ENCODE data around the gene NOP56. TPM values are rescaled to one million over a fixed set of nuclear protein-coding genes. Genes with fewer than 3 reads are reported as not detected.
"Not testable (repeated sequence)": the region's sequence is repeated elsewhere in the genome, so short reads cannot be mapped to it uniquely, and the experiment has no call there.

NOP56 gene
- total and polyA plus RNA-seq, 2 of the 8 experiments (the other 6 are each of a cell fraction or from before 2014, with no cell fraction given), result 391 to 677 TPM

GRCh38 chr20:2682040-2682439 lies 29.6 kb downstream of the NOP56 start:
- H3K36me3 ChIP-seq (ENCODE audit: control insufficient read depth in 2 of 4, insufficient read depth in 4 of 4, low read length in 3 of 4); FAIRE-seq; H3K9ac ChIP-seq (replicated peaks in 1 of 4; ENCODE audit: extremely low read depth in 1 of 4, low read depth in 3 of 4, low read length in 3 of 4); H3K56ac ChIP-seq (replicated peaks; ENCODE audit: insufficient read length, low read depth, low read length); DNase-seq (ENCODE audit: low read depth in 1 of 2, low spot score in 2 of 2); H3K27me3 ChIP-seq (replicated peaks in 1 of 4; ENCODE audit: control insufficient read depth in 3 of 4, extremely low read depth in 1 of 4, insufficient read depth in 3 of 4, low read length in 3 of 4); H2AFZ ChIP-seq (ENCODE audit: low read length); H2BK120ac ChIP-seq (replicated peaks; ENCODE audit: low read depth, low read length); H3K4me2 ChIP-seq (ENCODE audit: insufficient read depth in 1 of 2, low read depth in 2 of 2, low read length in 2 of 2); H4K8ac ChIP-seq (ENCODE audit: extremely low read depth, insufficient read depth, low read length); H3K4ac ChIP-seq (replicated peaks; ENCODE audit: insufficient read length, low read depth, low read length); H2BK5ac ChIP-seq (ENCODE audit: low read depth, low read length); POLR2A ChIA-PET (ENCODE audit: partially characterized antibody); CTCF ChIA-PET (ENCODE audit: partially characterized antibody); H3K9me3 ChIP-seq (ENCODE audit: insufficient read depth in 2 of 2, low read depth in 1 of 2, low read length in 1 of 2); H3K4me3 ChIP-seq (ENCODE audit: extremely low read depth in 1 of 4, insufficient read depth in 2 of 4, low read depth in 3 of 4, low read length in 4 of 4); H3K4me1 ChIP-seq (replicated peaks in 1 of 4; ENCODE audit: control insufficient read depth in 3 of 4, insufficient read depth in 4 of 4, low read length in 3 of 4); H3K18ac ChIP-seq (ENCODE audit: extremely low read depth, low read length); H3K79me1 ChIP-seq (ENCODE audit: low read depth, low read length); H3K23me2 ChIP-seq (ENCODE audit: low read depth, low read length); H3K23ac ChIP-seq (ENCODE audit: insufficient read length); H3K79me2 ChIP-seq (ENCODE audit: control insufficient read depth in 1 of 2, insufficient read depth in 2 of 2, low read length in 2 of 2); H4K5ac ChIP-seq (ENCODE audit: insufficient read length, low read depth, low read length); H3K27ac ChIP-seq (ENCODE audit: low read depth, low read length); H2AK5ac ChIP-seq (ENCODE audit: low read depth, low read length); H4K91ac ChIP-seq (replicated peaks; ENCODE audit: insufficient read length, low read length); H2BK12ac ChIP-seq (ENCODE audit: low read depth, low read length); H2BK15ac ChIP-seq (ENCODE audit: low read length); H4K20me1 ChIP-seq (replicated peaks in 1 of 2; ENCODE audit: control insufficient read depth in 1 of 2, insufficient read depth in 2 of 2, low read length in 2 of 2); H3K14ac ChIP-seq (ENCODE audit: insufficient read length); H2BK20ac ChIP-seq (ENCODE audit: low read length): not testable (repeated sequence)
- WGBS, 2 experiments (ENCODE audit: extremely low coverage in 1 of 2, insufficient coverage in 1 of 2, insufficient read length in 1 of 2, insufficient replicate concordance in 2 of 2, low coverage in 1 of 2, low lambda C conversion rate in 2 of 2, missing lambda C conversion rate in 1 of 2), result 43 to 85% methylated on average over 2 to 3 of the region's 3 CpGs

- H4K8ac ChIP-seq (ENCODE audit: extremely low read depth, insufficient read depth, low read length); H2AK5ac ChIP-seq (ENCODE audit: low read depth, low read length); H2BK5ac ChIP-seq (ENCODE audit: low read depth, low read length); H2BK12ac ChIP-seq (ENCODE audit: low read depth, low read length); H2BK120ac ChIP-seq (replicated peaks; ENCODE audit: low read depth, low read length); H4K5ac ChIP-seq (ENCODE audit: insufficient read length, low read depth, low read length); H3K9me3 ChIP-seq (ENCODE audit: insufficient read depth in 2 of 2, low read depth in 1 of 2, low read length in 1 of 2); FAIRE-seq; H3K79me1 ChIP-seq (ENCODE audit: low read depth, low read length); H3K9ac ChIP-seq (replicated peaks in 1 of 4; ENCODE audit: extremely low read depth in 1 of 4, low read depth in 3 of 4, low read length in 3 of 4); H3K18ac ChIP-seq (ENCODE audit: extremely low read depth, low read length); H3K27ac ChIP-seq (ENCODE audit: low read depth, low read length); H3K4me2 ChIP-seq (ENCODE audit: insufficient read depth in 1 of 2, low read depth in 2 of 2, low read length in 2 of 2); H4K91ac ChIP-seq (replicated peaks; ENCODE audit: insufficient read length, low read length); H3K14ac ChIP-seq (ENCODE audit: insufficient read length); H3K56ac ChIP-seq (replicated peaks; ENCODE audit: insufficient read length, low read depth, low read length); H3K36me3 ChIP-seq (ENCODE audit: control insufficient read depth in 2 of 4, insufficient read depth in 4 of 4, low read length in 3 of 4); H3K4ac ChIP-seq (replicated peaks; ENCODE audit: insufficient read length, low read depth, low read length); H3K4me1 ChIP-seq (replicated peaks in 1 of 4; ENCODE audit: control insufficient read depth in 3 of 4, insufficient read depth in 4 of 4, low read length in 3 of 4); H2AFZ ChIP-seq (ENCODE audit: low read length); H4K20me1 ChIP-seq (replicated peaks in 1 of 2; ENCODE audit: control insufficient read depth in 1 of 2, insufficient read depth in 2 of 2, low read length in 2 of 2); H2BK15ac ChIP-seq (ENCODE audit: low read length); H3K23ac ChIP-seq (ENCODE audit: insufficient read length); H2BK20ac ChIP-seq (ENCODE audit: low read length); H3K79me2 ChIP-seq (ENCODE audit: control insufficient read depth in 1 of 2, insufficient read depth in 2 of 2, low read length in 2 of 2); DNase-seq (ENCODE audit: low read depth in 1 of 2, low spot score in 2 of 2); H3K23me2 ChIP-seq (ENCODE audit: low read depth, low read length); H3K4me3 ChIP-seq (ENCODE audit: extremely low read depth in 1 of 4, insufficient read depth in 2 of 4, low read depth in 3 of 4, low read length in 4 of 4): not testable (repeated sequence)
- ChIA-PET POLR2A (ENCODE audit: partially characterized antibody) (interaction anchor here (1.4 to 1.5 kb wide), 3 partner anchors 30 to 57 kb away, joined by 3 to 4 read pairs (median 4); partner anchors contain the start of gene NOP56), CTCF (ENCODE audit: partially characterized antibody) (interaction anchor here (0.5 to 8.6 kb wide), 7 partner anchors 11 to 104 kb away, joined by 3 to 133 read pairs (median 7); no protein-coding TSS in a partner anchor)
- peaks cover 5 to 18% (median 17%) of the 10 kb centered on the region in 4 experiments for H3K27me3 ChIP-seq (replicated peaks in 1 of 4; ENCODE audit: control insufficient read depth in 3 of 4, extremely low read depth in 1 of 4, insufficient read depth in 3 of 4, low read length in 3 of 4)
- WGBS, 2 experiments (ENCODE audit: extremely low coverage in 1 of 2, insufficient coverage in 1 of 2, insufficient read length in 1 of 2, insufficient replicate concordance in 2 of 2, low coverage in 1 of 2, low lambda C conversion rate in 2 of 2, missing lambda C conversion rate in 1 of 2), result 88% methylated on average over 3 of the region's 4 CpGs; no CpG with 5 or more reads in 1 of the 2 experiments
Observed at GRCh38 chr20:2684817-2685216, 32.4 kb downstream of the NOP56 start.
